SW480 (cell line): ENCODE measurements around the gene MTF2.
"Not testable (repeated sequence)": the region's sequence is repeated elsewhere in the genome, so short reads cannot be mapped to it uniquely, and the experiment has no call there.

Experiments
- DNase-seq: peaks from one replicate; pipeline ENCODE4 v3.0.0-alpha.2; 2016; ENCODE audit warnings: low spot score

MTF2 gene

GRCh38 chr1:93143136-93143535 lies 64.1 kb downstream of the MTF2 start:
- no peak for DNase-seq

- DNase-seq, result no peak
These were observed 64.7 kb downstream of the MTF2 start for GRCh38 chr1:93143769-93144168.

- DNase-seq, result no peak
These were observed 68.9 kb downstream of the MTF2 start for GRCh38 chr1:93148001-93148400.

GRCh38 chr1:93150729-93151128 lies 71.6 kb downstream of the MTF2 start:
- DNase-seq, result no peak

- no peak for DNase-seq
These were observed 72.4 kb downstream of the MTF2 start for GRCh38 chr1:93151474-93151873.

- no peak for DNase-seq
These were observed 73.8 kb downstream of the MTF2 start for GRCh38 chr1:93152835-93153234.

- no peak for DNase-seq
These were observed 75.8 kb downstream of the MTF2 start for GRCh38 chr1:93154898-93155297.

- no peak for DNase-seq
These were observed 76.3 kb downstream of the MTF2 start for GRCh38 chr1:93155335-93155734.

- no peak for DNase-seq
These were observed 80.3 kb downstream of the MTF2 start for GRCh38 chr1:93159337-93159736.

- not testable (repeated sequence) for DNase-seq
These were observed 84.2 kb downstream of the MTF2 start for GRCh38 chr1:93163314-93163713.

- DNase-seq, result no peak
These were observed 85.7 kb downstream of the MTF2 start for GRCh38 chr1:93164816-93165215.

- DNase-seq, result not testable (repeated sequence)
These were observed 86.8 kb downstream of the MTF2 start for GRCh38 chr1:93165895-93166294.

- no peak for DNase-seq
These were observed 87.9 kb downstream of the MTF2 start for GRCh38 chr1:93167006-93167405.

- DNase-seq, result not testable (repeated sequence)
These were observed 91.1 kb downstream of the MTF2 start for GRCh38 chr1:93170141-93170678.

- DNase-seq, result no peak
These were observed 92.5 kb downstream of the MTF2 start for GRCh38 chr1:93171549-93172034.

GRCh38 chr1:93172778-93173177 lies 93.7 kb downstream of the MTF2 start:
- no peak for DNase-seq

GRCh38 chr1:93174638-93175037 lies 95.6 kb downstream of the MTF2 start:
- DNase-seq, result not testable (repeated sequence)

GRCh38 chr1:93177991-93178390 lies 98.9 kb downstream of the MTF2 start:
- DNase-seq, result no peak

- no peak for DNase-seq
These were observed 99.3 kb downstream of the MTF2 start for GRCh38 chr1:93178418-93178817.

- peak; percentile 97 for DNase-seq
These were observed 101.0 kb downstream of the MTF2 start, which contains the start of gene TMED5 for GRCh38 chr1:93179886-93180722. TMED5 (minus strand) TSS chr1:93180413; CDS start chr1:93180242, 171 bp downstream.

- DNase-seq, result peak; percentile 40
These were observed 101.9 kb downstream of the MTF2 start, which contains the start of gene CCDC18 for GRCh38 chr1:93180723-93181613. CCDC18 (plus strand) TSS chr1:93180724; CDS start chr1:93183362, 2,638 bp downstream.

- DNase-seq, result no peak
These were observed 107.6 kb downstream of the MTF2 start for GRCh38 chr1:93186667-93187066.
